ENCODE measurements around the gene PACC1.
A peak's percentile ranks its signal among the peaks of the same experiment; 100 is the strongest.
"Not testable (repeated sequence)": the region's sequence is repeated elsewhere in the genome, so short reads cannot be mapped to it uniquely, and the experiment has no call there.

PACC1 gene

DNA sequence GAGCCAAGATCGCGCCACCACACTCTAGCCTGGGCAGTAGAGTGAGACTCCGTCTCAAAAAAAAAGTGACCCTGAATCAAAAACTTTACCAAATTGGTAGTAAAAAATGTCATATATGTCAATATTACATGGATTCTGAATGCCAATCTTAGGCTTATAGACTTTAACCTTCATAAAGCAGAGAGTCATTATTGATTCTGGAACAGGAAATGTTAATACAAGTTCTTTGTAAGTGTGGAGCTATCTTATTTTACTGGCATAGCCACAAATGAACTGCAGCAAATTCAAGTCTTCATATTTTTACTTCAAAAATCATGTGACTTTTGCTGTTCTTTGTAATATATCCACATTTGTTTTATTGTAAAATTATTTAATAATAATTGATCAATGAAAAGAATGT lies 88.1 kb downstream of the PACC1 start:
- DNase-seq = no peak

DNA sequence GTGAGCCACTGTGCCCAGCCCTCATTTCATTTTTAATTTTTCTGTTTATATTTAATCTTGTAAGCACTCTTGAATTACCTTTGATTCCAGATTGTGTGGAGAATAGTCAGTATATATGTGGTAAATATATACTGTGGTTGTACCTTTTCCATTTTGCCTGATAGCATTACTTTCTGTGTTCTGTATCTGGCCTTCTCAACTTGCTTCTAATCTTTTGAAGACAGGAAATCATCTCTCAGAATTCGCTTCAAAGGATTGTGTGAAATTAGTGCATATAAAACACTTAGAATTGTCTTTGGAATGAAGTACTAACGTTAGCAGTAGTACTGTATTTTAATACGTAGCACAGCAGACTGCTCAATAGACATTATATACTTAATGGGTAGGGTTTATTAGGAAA lies 91.6 kb downstream of the PACC1 start:
- DNase-seq = no peak

DNA sequence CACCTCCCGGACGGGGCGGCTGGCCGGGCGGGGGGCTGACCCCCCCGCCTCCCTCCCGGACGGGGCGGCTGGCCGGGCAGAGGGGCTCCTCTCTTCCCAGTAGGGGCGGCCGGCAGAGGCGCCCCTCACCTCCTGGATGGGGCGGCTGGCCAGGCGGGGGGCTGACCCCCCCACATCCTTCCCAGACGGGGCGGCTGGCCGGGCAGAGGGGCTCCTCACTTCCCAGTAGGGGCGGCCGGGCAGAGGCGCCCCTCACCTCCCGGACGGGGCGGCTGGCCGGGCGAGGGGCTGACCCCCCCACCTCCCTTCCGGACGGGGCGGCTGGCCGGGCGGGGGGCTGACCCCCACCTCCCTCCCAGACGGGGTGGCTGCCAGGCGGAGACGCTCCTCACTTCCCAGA lies 93.7 kb downstream of the PACC1 start:
- not testable (repeated sequence) for DNase-seq

DNA sequence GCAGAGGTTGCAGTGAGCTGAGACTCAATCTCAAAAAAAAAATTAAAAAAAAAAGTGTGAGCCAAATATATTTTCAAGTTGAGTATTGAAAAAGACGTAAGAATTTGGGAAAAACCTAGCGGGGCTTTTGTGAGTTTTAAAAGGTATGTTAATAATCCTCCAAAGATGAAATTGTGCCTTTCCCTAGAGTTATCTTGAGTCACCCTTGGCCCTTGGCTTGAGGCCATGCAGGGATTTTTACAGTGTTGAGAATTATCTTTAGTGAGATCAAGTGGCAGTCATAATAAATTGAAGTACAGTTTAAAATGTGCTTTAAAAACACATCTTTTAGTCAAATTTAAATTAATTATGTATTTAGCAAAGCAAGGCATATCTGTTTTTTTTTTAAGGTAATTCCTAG lies 96.8 kb downstream of the PACC1 start:
- no peak for DNase-seq

DNA sequence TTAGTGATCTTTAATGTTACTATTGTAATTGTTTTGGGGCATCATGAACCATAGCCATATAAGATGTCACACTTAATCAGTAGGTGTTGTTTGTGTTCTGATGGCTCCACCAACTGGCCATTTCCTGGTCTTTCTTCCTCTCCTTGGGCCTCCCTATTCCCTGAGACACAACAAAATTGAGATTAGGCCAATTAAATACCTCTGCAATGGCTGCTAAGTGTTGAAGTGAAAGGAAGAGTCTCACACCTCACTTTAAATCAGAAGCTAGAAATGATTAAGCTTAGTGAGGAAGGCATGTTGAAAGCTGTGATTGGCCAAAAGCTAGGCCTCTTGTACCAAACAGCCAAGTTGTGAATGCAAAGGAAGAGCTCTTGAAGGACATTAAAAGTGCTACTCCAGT lies 98.8 kb downstream of the PACC1 start:
- DNase-seq = peak; percentile 19 to 44

DNA sequence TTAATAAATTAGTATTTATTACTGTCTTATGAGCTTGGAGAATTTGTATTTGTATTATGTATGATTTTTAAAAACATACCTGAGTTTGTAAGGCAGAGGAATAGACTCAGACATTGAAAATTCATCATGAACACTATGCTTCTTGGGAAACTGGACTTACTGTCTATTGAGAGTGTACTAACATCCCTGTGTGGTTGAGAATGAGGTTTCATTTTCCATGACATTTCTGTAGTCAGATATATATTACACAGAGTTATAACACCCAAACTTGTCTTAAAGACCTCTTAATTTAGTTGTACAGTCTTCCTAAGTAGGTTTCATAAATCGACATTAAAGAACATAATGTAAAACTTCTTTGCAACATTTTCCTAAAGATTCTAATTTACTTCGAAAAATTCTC lies 99.5 kb downstream of the PACC1 start:
- DNase-seq = no peak
